SIG-M5 (cell line): Measurements from ENCODE around the gene C3orf18.
A peak's percentile ranks its signal among the peaks of the same experiment; 100 is the strongest.

Experiments used
- DNase-seq: peaks from one replicate; lab custom pipeline; 2025; lab: John Stamatoyannopoulos, UW

C3orf18 gene

DNA sequence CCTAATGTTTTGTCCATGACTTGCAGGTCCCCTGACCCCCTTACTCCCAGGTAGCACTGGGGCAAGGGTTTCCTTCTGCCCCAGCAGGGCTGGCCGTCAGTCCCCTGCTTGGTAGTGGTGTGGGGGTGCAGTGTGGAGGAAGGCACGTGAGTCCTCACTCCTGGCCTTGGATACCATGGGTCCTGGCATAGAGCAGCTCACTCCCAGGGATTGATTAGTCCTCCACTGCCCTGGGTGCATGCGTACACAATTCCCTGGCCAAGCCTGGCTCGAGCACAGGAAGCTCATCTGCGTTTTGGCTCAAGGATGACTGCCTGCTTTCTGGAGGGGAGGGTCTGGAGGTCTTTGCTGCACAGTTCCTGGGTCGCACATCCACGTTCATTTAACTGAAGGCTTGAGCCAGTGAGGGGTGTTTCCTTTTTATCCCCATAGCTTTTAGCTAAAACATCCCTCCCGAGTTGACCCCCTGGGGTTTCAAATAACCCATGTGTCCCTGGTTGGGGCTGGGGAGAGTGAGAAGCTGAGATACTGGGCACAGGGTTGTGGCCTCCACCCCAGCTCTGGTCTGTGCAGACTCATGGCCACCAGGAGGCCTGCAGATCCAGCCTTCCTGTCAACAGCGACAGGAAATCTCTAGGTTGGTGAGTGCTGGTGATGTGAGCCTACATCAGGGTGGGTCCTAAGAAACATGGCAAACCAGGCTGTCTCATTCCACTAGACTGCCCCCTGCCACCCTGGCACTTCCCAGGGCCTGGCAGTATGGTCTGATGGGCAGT lies 13.3 kb upstream of the C3orf18 start:
- no peak for DNase-seq

DNA sequence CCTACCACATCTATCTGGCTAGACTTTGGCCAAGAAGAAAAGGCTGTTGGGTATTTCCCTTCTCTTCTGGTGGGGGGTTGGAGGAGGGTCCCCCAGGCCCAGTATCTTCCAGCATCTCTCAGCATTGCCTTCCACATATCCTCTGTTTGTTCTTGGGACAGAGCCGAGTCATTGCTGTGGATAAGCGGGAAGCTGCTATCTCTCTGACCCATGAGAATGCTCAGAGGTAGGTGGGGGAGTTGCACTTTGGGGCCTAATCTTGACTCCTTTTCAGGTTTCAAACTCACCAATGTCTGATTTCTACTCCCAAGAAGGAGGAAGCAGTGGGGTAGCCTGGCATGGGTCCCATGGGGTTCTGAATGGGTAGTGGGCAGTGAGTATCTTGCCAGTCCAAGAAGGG lies 9.8 kb upstream of the C3orf18 start:
- no peak for DNase-seq

DNA sequence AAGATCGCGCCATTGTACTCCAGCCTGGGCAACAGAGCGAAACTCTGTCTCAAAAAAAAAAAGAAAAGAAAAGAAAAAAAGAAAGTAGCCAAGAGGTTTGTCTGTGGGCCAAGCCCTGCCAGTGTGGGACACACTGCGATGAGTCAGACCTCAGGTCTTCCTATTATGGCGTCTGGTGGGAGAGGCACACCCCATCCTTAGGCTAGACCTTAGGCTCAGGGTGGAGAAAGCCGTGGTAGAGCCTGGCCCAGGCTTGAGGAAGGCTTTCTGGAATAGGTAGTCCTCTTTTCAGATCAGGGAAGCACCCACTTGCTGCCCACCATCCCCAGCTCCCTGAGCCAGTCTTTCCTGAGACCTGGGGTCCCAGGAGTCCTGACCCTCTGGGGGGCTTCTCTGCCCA lies 7.8 kb upstream of the C3orf18 start:
- no peak for DNase-seq

DNA sequence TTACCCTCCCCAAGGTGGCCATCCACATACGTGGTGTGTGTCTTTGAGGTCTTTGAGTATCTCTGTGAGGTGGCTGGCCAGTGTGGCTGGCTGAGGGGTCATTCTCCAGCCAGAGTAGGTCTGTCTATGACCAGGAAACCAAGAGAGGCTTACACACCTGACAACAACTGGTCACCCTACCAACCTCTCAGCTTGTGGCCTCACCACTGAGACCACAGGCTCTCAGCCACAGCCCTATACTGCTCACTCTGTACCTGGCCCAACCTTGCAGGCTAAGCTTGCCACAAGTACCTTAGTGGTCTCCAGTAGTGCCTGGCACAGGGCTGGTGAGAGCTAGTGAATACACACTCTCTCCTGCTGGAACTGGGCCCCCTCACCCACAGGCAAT lies 6.9 kb upstream of the C3orf18 start:
- DNase-seq: no peak

DNA sequence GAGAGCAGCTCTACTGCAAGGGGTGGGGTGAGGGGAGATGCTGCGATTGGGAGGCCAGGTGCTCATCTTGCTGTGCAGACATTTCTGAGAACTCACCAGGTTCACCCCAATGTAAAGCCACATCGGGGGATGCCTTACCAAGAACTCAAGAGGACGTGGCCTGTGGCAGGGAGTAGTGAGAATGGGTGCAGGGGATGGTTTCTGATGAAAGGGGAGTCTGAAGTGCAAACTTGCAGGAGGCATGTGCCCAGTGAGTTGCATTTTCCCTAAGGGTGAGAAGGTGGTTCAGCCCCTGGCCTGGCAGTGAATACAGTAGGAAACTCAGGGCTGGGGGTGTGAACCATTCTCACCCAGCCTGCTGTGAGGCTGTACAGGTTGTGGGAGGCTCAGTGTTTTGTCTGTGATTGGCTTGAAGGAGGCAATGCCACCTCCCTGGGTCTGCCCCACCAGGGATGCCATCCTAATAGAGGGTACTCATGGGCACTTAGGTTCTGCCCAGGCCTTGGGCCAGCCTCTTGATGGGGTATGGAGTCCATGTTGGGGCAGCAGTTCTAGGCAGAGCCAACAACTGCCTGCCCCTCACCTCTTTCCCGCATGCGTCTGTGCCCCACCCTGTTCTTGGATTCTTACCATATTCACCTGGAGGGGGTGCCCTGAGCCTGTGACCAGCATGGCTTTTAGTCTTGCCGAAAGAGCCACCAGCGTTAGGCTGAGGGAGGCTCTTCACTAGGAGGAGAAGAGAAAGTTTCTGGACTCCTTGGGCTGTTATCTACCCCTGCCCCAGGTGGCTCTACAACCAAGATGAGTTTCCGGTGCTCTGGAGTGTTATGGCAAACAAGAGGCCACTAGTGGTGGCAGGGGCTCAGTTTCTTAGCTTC lies 6.3 kb upstream of the C3orf18 start:
- no peak for DNase-seq

DNA sequence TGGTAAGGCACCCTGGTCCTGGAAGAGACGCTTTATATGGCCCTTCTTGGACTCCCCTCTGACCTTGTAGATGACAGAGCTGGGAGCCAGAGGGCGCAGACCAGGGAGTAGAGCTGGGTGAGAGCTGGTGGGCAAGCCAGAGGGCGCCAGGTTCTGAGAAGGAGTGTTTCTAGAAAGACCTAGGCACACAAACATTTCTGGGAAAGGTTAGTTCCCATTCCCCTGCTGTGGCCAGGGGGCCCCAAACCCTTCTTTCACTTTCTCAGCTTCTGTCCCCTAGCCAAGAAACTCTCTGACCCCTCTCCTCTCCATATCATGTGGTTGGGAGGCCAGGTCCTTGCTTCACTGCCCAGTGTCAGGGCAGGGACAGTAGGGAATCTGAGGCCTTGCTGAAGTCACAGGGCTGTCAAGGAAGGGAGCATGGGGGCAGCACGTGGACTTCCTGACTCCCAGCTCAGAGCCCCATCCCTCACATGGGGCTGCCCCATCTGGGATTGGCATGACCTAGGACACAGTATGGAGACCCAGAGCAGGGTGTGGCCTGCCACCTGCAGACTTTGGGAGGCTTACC lies 5.3 kb upstream of the C3orf18 start:
- no peak for DNase-seq

DNA sequence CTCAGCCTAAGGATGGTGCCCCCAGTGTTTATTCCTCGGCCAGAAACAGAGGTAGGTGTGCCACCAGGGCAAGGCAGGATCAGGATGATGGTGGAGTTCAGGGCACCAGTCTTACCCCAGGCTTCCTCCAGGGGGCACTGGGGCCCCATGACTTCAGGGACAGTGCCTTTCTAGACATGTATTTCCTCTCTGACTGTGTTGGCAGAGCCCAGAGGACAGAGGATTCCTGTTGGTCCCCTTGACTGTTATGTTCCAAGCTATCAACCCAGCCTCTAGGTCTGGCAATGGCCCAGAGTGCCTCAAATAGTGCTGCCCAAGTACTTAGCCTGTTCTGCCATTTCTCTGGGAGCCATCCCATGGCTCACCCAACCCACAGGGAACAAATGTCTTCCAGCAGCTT lies 4.6 kb upstream of the C3orf18 start:
- DNase-seq: no peak

DNA sequence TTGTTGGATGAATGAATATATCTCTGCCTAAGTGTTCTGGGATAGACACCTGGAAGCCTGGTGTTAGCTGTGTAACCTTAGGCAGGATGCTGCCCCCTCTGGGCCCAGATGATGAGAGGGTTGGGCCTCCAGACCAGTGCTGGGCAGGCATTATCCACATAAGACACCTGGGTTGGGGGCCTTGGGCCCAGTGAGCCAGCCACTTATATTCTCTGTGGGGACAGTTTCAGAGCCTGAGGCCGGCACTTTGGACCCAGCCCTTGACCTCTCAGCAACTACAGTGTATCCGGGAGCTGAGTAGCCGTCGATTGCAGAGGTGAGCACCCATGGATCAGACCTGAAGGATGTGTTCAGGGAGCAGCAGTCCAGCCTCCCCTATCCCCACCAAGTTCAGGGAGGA lies 3.9 kb upstream of the C3orf18 start:
- DNase-seq: no peak

DNA sequence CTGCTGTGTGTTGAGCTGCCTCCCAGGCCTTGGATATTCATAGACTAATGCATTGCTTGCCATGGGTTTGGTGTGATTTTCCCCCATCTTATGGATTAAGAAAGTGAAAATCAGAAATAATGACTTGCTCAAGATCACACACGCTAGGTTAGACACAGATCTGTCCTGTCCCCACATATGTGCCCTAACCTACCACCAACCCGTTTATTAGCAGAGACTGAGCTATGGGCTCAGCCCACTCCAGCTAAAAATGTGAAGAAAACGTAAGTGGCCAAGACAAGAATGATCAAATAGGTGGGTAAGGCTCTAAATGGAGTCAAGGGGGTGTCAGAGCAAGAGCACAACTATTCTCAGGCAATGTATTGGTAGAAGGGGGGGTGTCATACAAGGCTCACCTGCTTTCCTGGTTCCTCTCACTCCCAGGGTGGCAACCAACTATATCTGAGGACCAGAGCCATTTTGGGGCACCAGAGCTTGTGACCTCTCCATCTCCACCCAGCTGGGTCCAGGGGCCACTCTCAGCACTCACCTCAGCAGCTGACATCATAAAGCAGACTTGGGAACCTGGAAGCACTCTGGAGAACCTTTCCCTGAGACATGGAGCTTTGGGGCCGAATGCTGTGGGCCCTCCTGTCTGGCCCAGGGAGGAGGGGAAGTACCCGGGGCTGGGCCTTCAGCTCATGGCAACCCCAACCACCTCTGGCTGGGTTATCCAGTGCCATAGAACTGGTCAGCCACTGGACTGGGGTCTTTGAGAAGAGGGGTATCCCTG lies 3.1 kb upstream of the C3orf18 start:
- DNase-seq: no peak

DNA sequence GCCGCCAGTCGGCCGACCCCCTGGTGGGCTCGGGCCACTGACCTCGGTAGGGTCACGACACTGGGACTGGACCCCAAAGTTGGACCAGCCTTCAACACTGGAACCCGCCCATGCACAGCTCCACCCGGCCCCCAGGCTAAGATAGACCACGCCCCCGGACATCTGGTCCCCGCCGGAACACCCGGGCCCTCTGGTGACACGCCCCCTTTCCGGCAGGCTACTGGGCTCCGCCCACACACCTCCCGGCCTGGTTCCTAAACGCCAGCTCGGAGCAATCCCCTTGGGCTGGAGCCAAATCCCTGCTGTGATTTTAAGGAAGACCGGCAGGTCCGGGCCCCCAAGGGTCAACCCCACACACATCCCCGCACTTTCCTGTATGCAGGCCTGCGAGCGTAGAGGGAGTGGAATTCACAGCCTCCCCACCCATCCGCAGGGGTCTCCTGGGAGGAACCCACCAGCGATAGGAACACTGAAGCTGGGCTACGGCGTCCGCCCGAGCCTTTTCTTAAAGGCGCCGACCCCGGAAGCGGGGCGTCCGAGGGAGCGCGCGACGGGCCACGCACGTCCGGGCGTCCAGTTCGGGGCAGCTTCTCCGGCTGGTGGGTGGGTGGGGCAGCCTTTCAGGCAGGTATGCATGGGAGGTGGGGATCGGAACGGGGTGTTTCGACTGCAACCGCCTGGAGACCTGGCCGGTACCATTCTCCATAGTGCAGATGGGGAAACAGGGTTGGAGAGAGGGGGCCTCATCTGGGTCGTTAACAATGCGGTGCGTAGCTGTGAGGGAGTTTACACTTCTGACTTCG lies 1.6 kb upstream of the C3orf18 start, which contains the start of gene HEMK1:
Gene HEMK1, plus strand, starts transcription at position 576 of the 803 bp plus-strand sequence. CDS start 1,583 bp downstream, outside the sequence.
- peak; percentile 31 for DNase-seq

DNA sequence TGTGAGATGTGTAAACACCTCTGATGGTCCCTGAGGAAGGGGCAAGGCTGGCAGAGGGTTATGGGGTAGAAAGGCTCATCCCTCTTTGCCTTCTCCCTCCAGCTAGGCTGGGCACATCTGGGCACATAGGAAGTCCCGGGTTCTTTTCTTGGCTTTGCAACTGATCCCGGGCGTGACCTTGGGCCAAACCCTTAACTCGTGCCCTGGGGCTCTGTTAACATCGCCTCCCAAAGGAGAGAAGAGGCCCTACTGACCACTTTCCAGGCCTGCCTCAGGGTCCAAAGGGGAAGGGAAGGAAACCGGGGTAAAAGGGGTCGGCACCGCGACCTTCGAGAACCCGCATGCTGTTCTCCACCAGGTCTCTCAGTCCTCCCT lies 549 bp downstream of the C3orf18 start:
- DNase-seq: no peak

DNA sequence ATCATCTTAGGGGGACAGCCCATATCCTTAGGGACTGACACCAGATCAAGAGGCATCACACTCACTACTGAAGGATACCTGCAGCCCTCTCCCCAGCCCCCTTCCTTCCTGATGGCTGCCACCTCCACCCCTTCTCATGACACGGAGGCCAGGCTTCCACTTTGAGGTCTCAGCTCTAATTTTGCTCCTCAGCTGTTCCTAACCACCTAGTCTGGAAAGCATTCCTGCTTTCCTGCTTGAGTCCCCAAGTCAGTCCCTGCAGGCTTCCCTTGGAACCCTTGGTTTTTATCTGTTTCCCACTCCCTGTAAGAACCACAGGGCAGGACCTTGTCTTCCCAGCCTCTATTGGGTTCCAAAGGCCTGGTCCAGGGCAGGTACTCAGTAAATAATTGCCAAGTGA lies 3.2 kb downstream of the C3orf18 start:
- DNase-seq: no peak

DNA sequence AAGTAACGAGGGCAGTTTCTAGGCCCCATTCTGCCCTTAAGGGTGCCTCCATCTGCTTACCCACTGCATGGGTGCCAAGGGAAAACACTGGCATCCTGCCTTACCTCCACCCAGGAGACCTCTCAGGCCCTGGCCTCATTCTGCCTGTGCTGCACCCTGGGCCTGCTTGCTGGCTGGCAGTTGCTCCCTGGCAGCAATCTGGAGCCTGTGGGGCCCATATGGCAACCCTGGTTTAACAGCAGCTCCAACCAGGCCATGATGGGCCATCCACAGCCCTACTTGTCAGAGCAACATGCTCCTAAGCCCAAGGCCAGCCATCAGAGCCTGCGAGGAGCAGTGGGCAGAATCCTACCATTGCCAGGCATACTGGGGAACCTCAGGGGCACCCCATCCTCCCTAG lies 3.7 kb downstream of the C3orf18 start:
- DNase-seq: no peak

DNA sequence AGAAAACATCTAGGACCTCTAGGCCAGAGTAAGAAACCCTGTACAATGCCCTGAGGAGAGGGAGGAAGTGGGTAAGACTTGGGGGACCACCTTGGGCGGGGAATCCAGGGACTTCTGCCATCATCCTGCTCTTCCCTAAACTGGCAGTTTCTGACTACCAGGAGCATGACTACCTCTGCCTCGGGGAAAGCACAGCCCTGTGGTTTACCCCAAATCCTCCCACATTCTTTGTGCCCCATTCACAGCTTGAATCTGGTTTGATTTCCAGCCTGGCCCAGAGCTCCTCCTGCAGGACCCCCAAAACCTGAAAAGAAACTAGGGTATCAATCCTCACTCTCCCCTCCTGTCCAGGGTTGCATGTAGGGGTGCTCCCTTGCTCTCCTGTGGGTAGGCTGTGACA lies 4.7 kb downstream of the C3orf18 start:
- no peak for DNase-seq

DNA sequence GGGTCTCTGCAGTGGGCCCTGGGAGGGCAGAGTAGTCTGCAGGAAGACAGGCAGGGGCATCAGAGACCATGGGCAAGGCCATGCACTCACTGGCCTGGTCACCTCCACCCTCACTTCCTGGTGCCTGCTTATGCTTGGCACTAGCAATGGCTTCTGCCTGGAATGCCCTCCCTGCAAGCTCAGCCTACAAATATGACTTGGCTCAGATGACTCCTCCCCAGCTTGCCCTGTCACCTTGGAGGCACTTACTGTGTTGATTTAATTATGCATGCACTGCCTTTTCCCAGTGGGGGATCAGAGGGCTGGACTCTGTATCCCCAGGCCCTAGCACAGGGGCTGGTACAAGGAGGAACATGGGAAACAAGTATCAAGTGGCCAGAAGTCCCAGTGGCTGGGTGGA lies 7.8 kb downstream of the C3orf18 start:
- no peak for DNase-seq

DNA sequence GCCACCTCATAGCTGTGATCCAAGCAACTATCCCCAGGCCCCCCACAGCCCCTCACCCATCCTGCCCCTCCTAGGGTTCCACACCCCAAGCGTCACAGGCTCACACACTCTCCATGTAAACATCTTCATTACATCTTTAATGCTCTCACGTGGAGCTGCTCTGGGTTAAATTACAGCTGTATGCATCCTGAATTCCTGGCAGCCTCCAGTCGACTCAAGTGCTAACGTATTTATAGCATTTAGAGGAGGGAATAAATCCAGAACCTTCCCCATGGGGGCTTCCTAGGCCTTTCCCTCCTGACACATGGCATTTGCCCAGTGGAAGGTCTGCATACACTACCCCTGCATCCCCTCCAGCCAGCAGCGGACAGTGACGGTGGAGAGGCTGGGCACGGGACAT lies 9.6 kb downstream of the C3orf18 start:
- no peak for DNase-seq

DNA sequence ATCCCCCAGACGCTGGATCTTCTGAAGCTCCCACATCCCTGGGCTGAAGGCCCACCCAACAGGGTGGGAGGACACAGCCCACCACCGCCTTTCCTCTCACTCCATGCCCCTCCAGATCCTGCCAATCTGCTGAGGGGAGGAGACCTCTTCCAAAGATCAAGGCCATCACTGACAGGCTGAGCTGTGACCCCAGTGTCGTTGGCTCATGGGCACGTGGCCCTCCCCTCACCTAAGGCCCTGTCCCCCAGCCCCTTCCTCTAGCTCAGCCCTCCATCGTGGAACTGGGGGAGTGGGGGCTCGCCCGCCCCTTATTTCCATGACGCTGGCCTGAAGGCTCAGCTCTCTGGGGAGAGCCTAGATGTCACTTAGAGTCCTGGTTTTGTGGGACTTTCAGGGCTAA lies 10.4 kb downstream of the C3orf18 start:
- DNase-seq: no peak

DNA sequence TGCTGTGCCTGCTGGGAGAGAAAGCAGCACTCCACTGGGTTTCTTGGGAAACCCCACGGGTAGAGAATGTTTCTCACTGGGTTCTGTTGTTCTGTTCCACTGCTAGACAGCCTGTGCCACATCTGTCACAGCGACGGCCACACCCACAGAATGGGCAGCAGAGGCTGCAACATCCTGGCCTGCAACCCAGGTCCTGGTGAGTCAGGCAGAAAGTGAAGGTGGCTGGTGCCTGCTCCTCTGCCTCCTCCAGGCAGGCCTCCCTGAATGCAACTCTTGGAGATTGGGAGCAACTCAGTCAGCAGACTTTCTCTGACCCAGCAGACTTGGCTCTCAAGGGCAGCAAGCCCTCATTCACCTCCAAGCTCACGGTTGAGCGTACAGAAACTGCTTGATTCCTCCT lies 13.0 kb downstream of the C3orf18 start:
- DNase-seq: no peak

DNA sequence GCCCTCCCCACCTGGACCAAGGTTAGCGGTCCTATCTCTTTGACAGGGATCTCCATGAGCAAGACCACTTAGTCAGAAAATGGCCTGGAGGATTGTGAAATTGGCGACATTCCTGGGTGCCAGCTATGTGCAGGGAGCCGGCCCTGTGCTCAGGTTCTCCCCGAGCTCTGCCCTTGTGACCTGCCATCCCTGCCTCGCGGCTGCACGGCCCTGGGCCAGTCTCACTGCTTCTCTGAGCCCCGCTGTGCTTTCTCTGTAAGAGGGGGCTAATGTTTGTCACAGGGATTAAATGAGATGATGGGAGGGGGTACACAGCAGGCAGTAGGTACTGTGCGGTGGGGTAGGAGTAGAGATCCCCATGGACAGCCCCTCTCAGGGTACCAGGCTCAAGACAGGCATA lies 14.9 kb downstream of the C3orf18 start:
- DNase-seq: no peak

DNA sequence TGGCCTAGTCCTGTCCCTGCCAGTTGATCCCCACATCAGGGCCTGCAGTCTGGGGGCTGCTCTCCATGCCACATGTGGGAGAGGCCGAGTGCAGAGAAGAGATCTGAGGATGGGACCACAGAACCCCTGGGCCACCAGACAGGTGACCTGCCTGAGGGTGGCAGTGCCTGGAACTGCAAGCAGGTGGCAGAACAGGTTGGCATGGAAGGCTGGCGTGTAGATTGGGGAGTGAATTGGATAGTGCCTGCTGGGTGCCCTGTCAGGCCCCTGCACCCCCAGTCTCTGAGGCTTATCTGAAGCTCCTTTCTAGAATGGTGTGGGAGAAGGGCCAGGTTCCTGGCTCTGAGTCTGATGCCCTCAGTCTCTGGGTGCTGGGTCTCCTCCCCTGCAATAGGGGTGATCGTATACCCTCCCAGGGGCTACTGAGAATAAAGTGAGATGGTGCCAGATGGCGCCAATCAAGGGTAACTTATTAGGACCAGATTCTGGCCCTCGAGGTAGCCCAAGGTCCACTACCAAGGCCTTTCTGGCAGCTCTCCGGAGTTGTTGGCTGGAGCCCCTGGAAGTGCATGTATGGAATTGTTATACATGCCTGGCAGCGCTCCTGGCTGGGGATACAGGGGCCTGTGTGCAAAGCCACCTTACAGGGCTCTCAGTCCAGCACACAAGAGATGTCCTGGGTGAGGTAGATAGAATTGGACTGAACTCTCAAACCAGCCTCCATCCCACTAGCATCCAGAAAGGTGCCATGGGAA lies 15.7 kb downstream of the C3orf18 start:
- DNase-seq: no peak
